ENCODE results near the gene HHLA2.

HHLA2 gene

GRCh38 chr3:108412121-108412750, 115.9 kb downstream of the HHLA2 start:
- Histone ChIP-seq H2BK12ac (ENCODE audit: low read length) (no peak overlapping the region), H3K36me3 (ENCODE audit: control insufficient read depth in 1 of 2, insufficient read depth in 2 of 2, low read length in 2 of 2) (no peaks in the 10 kb centered on the region), H3K4ac (ENCODE audit: low read depth, low read length) (no peak overlapping the region), H4K91ac (ENCODE audit: low read depth, low read length) (no peak overlapping the region), H4K12ac (ENCODE audit: low read depth, low read length) (no peak overlapping the region), H3K4me2 (ENCODE audit: low read length) (no peak overlapping the region), H3K9ac (ENCODE audit: low read length) (no peak overlapping the region), H3K79me2 (ENCODE audit: control insufficient read depth, insufficient read depth, low read length, poor library complexity) (no peaks in the 10 kb centered on the region), H3K9me3 (ENCODE audit: insufficient read depth, low read depth, low read length) (peaks cover 4% of the 10 kb centered on the region), H3K79me1 (ENCODE audit: low read length) (no peaks in the 10 kb centered on the region), H3K4me3 (ENCODE audit: low read depth, low read length) (no peak overlapping the region), H2AFZ (ENCODE audit: insufficient read depth, low read length, poor library complexity) (no peak overlapping the region), H3K4me1 (ENCODE audit: control insufficient read depth in 1 of 2, insufficient read depth in 2 of 2, low read length in 2 of 2) (peaks cover 5 to 8% of the 10 kb centered on the region in 2 experiments), H3K14ac (ENCODE audit: low read length) (no peak overlapping the region), H2AK5ac (ENCODE audit: low read length) (peak overlapping the region; percentile 14), H3K23ac (ENCODE audit: low read length) (no peak overlapping the region), H3K18ac (ENCODE audit: low read length) (no peak overlapping the region), H3K27ac (ENCODE audit: low read depth, low read length) (no peak overlapping the region), H2BK5ac (ENCODE audit: low read depth, low read length, poor library complexity) (no peak overlapping the region), H2BK120ac (ENCODE audit: insufficient read depth, low read length, poor library complexity) (no peak overlapping the region), H4K8ac (ENCODE audit: low read depth, low read length) (no peak overlapping the region), H3K27me3 (ENCODE audit: insufficient read depth, low read length) (no peaks in the 10 kb centered on the region)
- peak in 1 of 2 donors; percentile 44 for DNase-seq
- WGBS (ENCODE audit: extremely low coverage, insufficient coverage, insufficient read length), result no CpG with 5 or more reads among the region's 6 CpGs

- H3K4me2 ChIP-seq (ENCODE audit: low read length), result no peak overlapping the region
- peak; percentile 32 to 76 for DNase-seq
- H3K27me3 ChIP-seq (ENCODE audit: insufficient read depth, low read length), result no peaks in the 10 kb centered on the region
- H3K4me3 ChIP-seq (ENCODE audit: low read depth, low read length), result no peak overlapping the region
- no peak overlapping the region for H2AK5ac ChIP-seq (ENCODE audit: low read length)
- H3K9ac ChIP-seq (ENCODE audit: low read length), result peak overlapping the region; percentile 3
- no peak overlapping the region for H2BK120ac ChIP-seq (ENCODE audit: insufficient read depth, low read length, poor library complexity)
- H3K23ac ChIP-seq (ENCODE audit: low read length), result no peak overlapping the region
- H3K36me3 ChIP-seq (ENCODE audit: control insufficient read depth in 1 of 2, insufficient read depth in 2 of 2, low read length in 2 of 2), result no peaks in the 10 kb centered on the region
- H3K4me1 ChIP-seq (ENCODE audit: control insufficient read depth in 1 of 2, insufficient read depth in 2 of 2, low read length in 2 of 2), result peaks cover 5 to 8% of the 10 kb centered on the region in 2 experiments
- no peak overlapping the region for H3K4ac ChIP-seq (ENCODE audit: low read depth, low read length)
- H3K27ac ChIP-seq (ENCODE audit: low read depth, low read length), result no peak overlapping the region
- H3K79me2 ChIP-seq (ENCODE audit: control insufficient read depth, insufficient read depth, low read length, poor library complexity), result no peaks in the 10 kb centered on the region
- no peak overlapping the region for H4K8ac ChIP-seq (ENCODE audit: low read depth, low read length)
- no peaks in the 10 kb centered on the region for H3K79me1 ChIP-seq (ENCODE audit: low read length)
- no peak overlapping the region for H2BK5ac ChIP-seq (ENCODE audit: low read depth, low read length, poor library complexity)
- no peak overlapping the region for H2BK12ac ChIP-seq (ENCODE audit: low read length)
- H4K12ac ChIP-seq (ENCODE audit: low read depth, low read length), result no peak overlapping the region
- no peak overlapping the region for H4K91ac ChIP-seq (ENCODE audit: low read depth, low read length)
- H2AFZ ChIP-seq (ENCODE audit: insufficient read depth, low read length, poor library complexity), result no peak overlapping the region
- no CpG with 5 or more reads among the region's 5 CpGs for WGBS (ENCODE audit: extremely low coverage, insufficient coverage, insufficient read length)
- no peak overlapping the region for H3K18ac ChIP-seq (ENCODE audit: low read length)
- H3K14ac ChIP-seq (ENCODE audit: low read length), result no peak overlapping the region
- peaks cover 4% of the 10 kb centered on the region for H3K9me3 ChIP-seq (ENCODE audit: insufficient read depth, low read depth, low read length)
Observed at GRCh38 chr3:108414007-108414406, 117.7 kb downstream of the HHLA2 start.

GRCh38 chr3:108415661-108416060, 119.3 kb downstream of the HHLA2 start:
- no peaks in the 10 kb centered on the region for H3K79me2 ChIP-seq (ENCODE audit: control insufficient read depth, insufficient read depth, low read length, poor library complexity)
- no peaks in the 10 kb centered on the region for H3K27me3 ChIP-seq (ENCODE audit: insufficient read depth, low read length)
- no peak overlapping the region for H2BK120ac ChIP-seq (ENCODE audit: insufficient read depth, low read length, poor library complexity)
- peak overlapping the region; percentile 46 for H2AK5ac ChIP-seq (ENCODE audit: low read length)
- H3K18ac ChIP-seq (ENCODE audit: low read length), result no peak overlapping the region
- H3K4me3 ChIP-seq (ENCODE audit: low read depth, low read length), result no peak overlapping the region
- H3K9ac ChIP-seq (ENCODE audit: low read length), result no peak overlapping the region
- no CpG with 5 or more reads among the region's 3 CpGs for WGBS (ENCODE audit: extremely low coverage, insufficient coverage, insufficient read length)
- H3K23ac ChIP-seq (ENCODE audit: low read length), result no peak overlapping the region
- H2BK5ac ChIP-seq (ENCODE audit: low read depth, low read length, poor library complexity), result no peak overlapping the region
- H3K27ac ChIP-seq (ENCODE audit: low read depth, low read length), result no peak overlapping the region
- H4K8ac ChIP-seq (ENCODE audit: low read depth, low read length), result no peak overlapping the region
- peaks cover under 1% of the 10 kb centered on the region for H3K9me3 ChIP-seq (ENCODE audit: insufficient read depth, low read depth, low read length)
- no peaks in the 10 kb centered on the region for H3K36me3 ChIP-seq (ENCODE audit: control insufficient read depth in 1 of 2, insufficient read depth in 2 of 2, low read length in 2 of 2)
- DNase-seq, result no peak
- H3K4me1 ChIP-seq (ENCODE audit: control insufficient read depth in 1 of 2, insufficient read depth in 2 of 2, low read length in 2 of 2), result peaks cover 5 to 10% of the 10 kb centered on the region in 2 experiments
- no peak overlapping the region for H2AFZ ChIP-seq (ENCODE audit: insufficient read depth, low read length, poor library complexity)
- peak overlapping the region; percentile 65 for H2BK12ac ChIP-seq (ENCODE audit: low read length)
- no peak overlapping the region for H3K4me2 ChIP-seq (ENCODE audit: low read length)
- no peaks in the 10 kb centered on the region for H3K79me1 ChIP-seq (ENCODE audit: low read length)
- H3K4ac ChIP-seq (ENCODE audit: low read depth, low read length), result no peak overlapping the region
- H4K12ac ChIP-seq (ENCODE audit: low read depth, low read length), result no peak overlapping the region
- no peak overlapping the region for H3K14ac ChIP-seq (ENCODE audit: low read length)
- H4K91ac ChIP-seq (ENCODE audit: low read depth, low read length), result no peak overlapping the region

GRCh38 chr3:108416111-108416869, 119.9 kb downstream of the HHLA2 start:
- no peak overlapping the region for H2AK5ac ChIP-seq (ENCODE audit: low read length)
- H3K79me1 ChIP-seq (ENCODE audit: low read length), result no peaks in the 10 kb centered on the region
- no peaks in the 10 kb centered on the region for H3K79me2 ChIP-seq (ENCODE audit: control insufficient read depth, insufficient read depth, low read length, poor library complexity)
- no peaks in the 10 kb centered on the region for H3K9me3 ChIP-seq (ENCODE audit: insufficient read depth, low read depth, low read length)
- no peak overlapping the region for H2AFZ ChIP-seq (ENCODE audit: insufficient read depth, low read length, poor library complexity)
- H3K27ac ChIP-seq (ENCODE audit: low read depth, low read length), result no peak overlapping the region
- H3K4me2 ChIP-seq (ENCODE audit: low read length), result no peak overlapping the region
- peaks cover 5 to 10% of the 10 kb centered on the region in 2 experiments for H3K4me1 ChIP-seq (ENCODE audit: control insufficient read depth in 1 of 2, insufficient read depth in 2 of 2, low read length in 2 of 2)
- no CpG with 5 or more reads among the region's 4 CpGs for WGBS (ENCODE audit: extremely low coverage, insufficient coverage, insufficient read length)
- no peak overlapping the region for H2BK120ac ChIP-seq (ENCODE audit: insufficient read depth, low read length, poor library complexity)
- H2BK12ac ChIP-seq (ENCODE audit: low read length), result no peak overlapping the region
- no peak overlapping the region for H4K8ac ChIP-seq (ENCODE audit: low read depth, low read length)
- H3K18ac ChIP-seq (ENCODE audit: low read length), result no peak overlapping the region
- no peak for DNase-seq
- no peak overlapping the region for H4K91ac ChIP-seq (ENCODE audit: low read depth, low read length)
- H3K4me3 ChIP-seq (ENCODE audit: low read depth, low read length), result no peak overlapping the region
- H4K12ac ChIP-seq (ENCODE audit: low read depth, low read length), result no peak overlapping the region
- H3K27me3 ChIP-seq (ENCODE audit: insufficient read depth, low read length), result no peaks in the 10 kb centered on the region
- H3K14ac ChIP-seq (ENCODE audit: low read length), result no peak overlapping the region
- no peak overlapping the region for H2BK5ac ChIP-seq (ENCODE audit: low read depth, low read length, poor library complexity)
- no peak overlapping the region for H3K23ac ChIP-seq (ENCODE audit: low read length)
- H3K9ac ChIP-seq (ENCODE audit: low read length), result no peak overlapping the region
- no peaks in the 10 kb centered on the region for H3K36me3 ChIP-seq (ENCODE audit: control insufficient read depth in 1 of 2, insufficient read depth in 2 of 2, low read length in 2 of 2)
- H3K4ac ChIP-seq (ENCODE audit: low read depth, low read length), result no peak overlapping the region
